Thymus (tissue), 11 donors: ENCODE measurements around the gene BRIP1. TPM values are rescaled to one million over a fixed set of nuclear protein-coding genes. Genes with fewer than 3 reads are reported as not detected.
"Not testable (repeated sequence)": the region's sequence is repeated elsewhere in the genome, so short reads cannot be mapped to it uniquely, and the experiment has no call there.

Experiments
- DNase-seq, 9 donors: peaks; one replicate each; pipeline ENCODE4 v3.0.0-alpha.2; 2013; ENCODE audit warnings: low spot score in 9 of 9, low read depth in 6 of 9, missing footprints in 1 of 9
- H3K27ac ChIP-seq, 2 donors: one replicate each; pipeline ENCODE4 v1.5.1; 2013; ENCODE audit warnings: control low read depth in 1 of 2, low read depth in 1 of 2, low read length in 1 of 2, mild to moderate bottlenecking in 1 of 2, moderate library complexity in 1 of 2
- H3K27me3 ChIP-seq, 2 donors: one replicate each; pipeline ENCODE4 v1.5.1; 2013; ENCODE audit warnings: low read length in 1 of 2; ENCODE audit not compliant: control insufficient read depth in 2 of 2, insufficient read depth in 1 of 2
- H3K36me3 ChIP-seq, 2 donors: one replicate each; pipeline ENCODE4 v1.5.1; 2013; ENCODE audit warnings: low read length in 1 of 2, mild to moderate bottlenecking in 1 of 2, moderate library complexity in 1 of 2; ENCODE audit not compliant: control insufficient read depth in 2 of 2, insufficient read depth in 2 of 2
- H3K4me1 ChIP-seq, 2 donors: one replicate each; pipeline ENCODE4 v1.5.1; 2013; ENCODE audit warnings: low read length in 2 of 2; ENCODE audit not compliant: control insufficient read depth in 2 of 2, insufficient read depth in 2 of 2
- H3K4me3 ChIP-seq, 2 donors: one replicate each; pipeline ENCODE4 v1.5.1; 2013; ENCODE audit warnings: low read length in 2 of 2, control low read depth in 1 of 2, mild to moderate bottlenecking in 1 of 2
- H3K9me3 ChIP-seq, 2 donors: one replicate each; pipeline ENCODE4 v1.5.1; 2013; ENCODE audit warnings: low read length in 1 of 2, mild to moderate bottlenecking in 1 of 2; ENCODE audit not compliant: control insufficient read depth in 2 of 2, insufficient read depth in 1 of 2
- WGBS: extraction: QIAGEN DNeasy Blood & Tissue Kit; methylation state at CpG from one replicate; pipeline ENCODE4 v1.1.7; 2013; 5-methylcytosine and 5-hydroxymethylcytosine counted together
- polyA plus RNA-seq: library from polyadenylated mRNA; stranded (reverse); fragments of 200-250 nt; gene quantifications from one replicate; pipeline ENCODE4 v1.2.3, GENCODE V29; 2013
- total RNA-seq: library from RNA; stranded (reverse); fragments of 120-200 nt; gene quantifications from one replicate; pipeline ENCODE4 v1.2.4, GENCODE V29; 2013
- donor health status: healthy.

BRIP1 gene
- total and polyA plus RNA-seq, 2 donors, result 0.68 to 11.5 TPM

- no peak for DNase-seq
- peaks cover 7 to 23% of the 10 kb centered on the region in 2 donors for H3K36me3 ChIP-seq
- H3K27me3 ChIP-seq, result no peaks in the 10 kb centered on the region
- H3K27ac ChIP-seq, result no peak overlapping the region
- H3K9me3 ChIP-seq, result no peaks in the 10 kb centered on the region
- 98% methylated on average over 2 of the region's 2 CpGs for WGBS
- H3K4me1 ChIP-seq, result no peaks in the 10 kb centered on the region
- H3K4me3 ChIP-seq, result no peak overlapping the region
These were observed 10.7 kb upstream of the BRIP1 start for GRCh38 chr17:61874075-61874474.

GRCh38 chr17:61872099-61872498 is 8.8 kb upstream of the BRIP1 start:
- Histone ChIP-seq H3K27ac (no peak overlapping the region), H3K27me3 (no peaks in the 10 kb centered on the region), H3K36me3 (peaks cover 7 to 24% of the 10 kb centered on the region in 2 donors), H3K9me3 (no peaks in the 10 kb centered on the region), H3K4me3 (no peak overlapping the region), H3K4me1 (no peaks in the 10 kb centered on the region)
- no peak for DNase-seq
- 99% methylated on average over 3 of the region's 3 CpGs for WGBS

DNA sequence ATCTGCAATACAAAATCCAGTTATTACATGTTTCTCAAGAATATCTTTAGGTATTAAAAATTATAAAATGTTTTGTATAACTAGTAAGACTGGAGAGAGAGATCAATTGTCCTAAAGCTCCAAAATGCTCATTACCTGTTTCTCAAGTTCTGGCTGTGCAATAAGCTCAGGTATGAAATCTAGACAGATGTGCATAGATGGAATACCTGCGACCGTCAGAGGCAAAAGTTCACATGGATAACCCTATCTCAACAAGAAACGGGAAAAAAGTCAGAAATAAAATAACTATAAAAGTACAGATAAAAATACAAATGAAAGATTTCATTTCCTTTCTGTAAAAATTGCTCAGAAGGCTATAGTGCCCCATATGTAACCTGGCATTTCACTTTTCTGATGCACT is 5.8 kb upstream of the BRIP1 start:
- H3K9me3 ChIP-seq, result no peaks in the 10 kb centered on the region
- H3K4me1 ChIP-seq, result no peaks in the 10 kb centered on the region
- H3K36me3 ChIP-seq, result peaks cover 3 to 18% of the 10 kb centered on the region in 2 donors
- H3K27ac ChIP-seq, result no peak overlapping the region
- 97% methylated on average over 3 of the region's 3 CpGs for WGBS
- H3K27me3 ChIP-seq, result no peaks in the 10 kb centered on the region
- no peak overlapping the region for H3K4me3 ChIP-seq
- no peak for DNase-seq

DNA sequence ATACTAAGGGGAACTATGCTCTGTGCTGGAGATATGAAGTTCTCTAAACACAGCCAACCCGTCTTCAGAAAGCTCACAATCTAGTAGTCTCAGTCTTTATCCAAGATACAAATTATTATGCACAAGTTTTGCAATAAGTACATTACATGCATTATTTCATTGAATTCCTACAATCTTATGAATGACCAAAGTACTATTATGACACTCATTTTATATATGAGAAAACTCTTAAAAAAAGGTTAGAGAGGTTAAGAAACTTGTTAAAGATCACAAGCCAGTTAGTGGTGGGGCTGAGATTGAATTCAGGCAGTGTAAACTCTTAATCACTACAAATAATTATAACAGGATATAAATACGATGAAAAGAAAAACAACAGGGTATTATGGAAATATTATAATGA is 4.7 kb upstream of the BRIP1 start:
- peaks cover 3 to 18% of the 10 kb centered on the region in 2 donors for H3K36me3 ChIP-seq
- H3K4me3 ChIP-seq, result no peak overlapping the region
- H3K4me1 ChIP-seq, result no peaks in the 10 kb centered on the region
- DNase-seq, result no peak
- no peaks in the 10 kb centered on the region for H3K9me3 ChIP-seq
- WGBS, result 99% methylated on average over 2 of the region's 2 CpGs
- no peaks in the 10 kb centered on the region for H3K27me3 ChIP-seq
- H3K27ac ChIP-seq, result no peak overlapping the region

- peaks cover 3 to 18% of the 10 kb centered on the region in 2 donors for H3K36me3 ChIP-seq
- H3K4me3 ChIP-seq, result no peak overlapping the region
- no peak for DNase-seq
- H3K4me1 ChIP-seq, result peaks cover 0 to 3% of the 10 kb centered on the region in 2 donors
- no peak overlapping the region for H3K27ac ChIP-seq
- no peaks in the 10 kb centered on the region for H3K27me3 ChIP-seq
- no peaks in the 10 kb centered on the region for H3K9me3 ChIP-seq
These were observed 3.7 kb upstream of the BRIP1 start for GRCh38 chr17:61867033-61867432.

DNA sequence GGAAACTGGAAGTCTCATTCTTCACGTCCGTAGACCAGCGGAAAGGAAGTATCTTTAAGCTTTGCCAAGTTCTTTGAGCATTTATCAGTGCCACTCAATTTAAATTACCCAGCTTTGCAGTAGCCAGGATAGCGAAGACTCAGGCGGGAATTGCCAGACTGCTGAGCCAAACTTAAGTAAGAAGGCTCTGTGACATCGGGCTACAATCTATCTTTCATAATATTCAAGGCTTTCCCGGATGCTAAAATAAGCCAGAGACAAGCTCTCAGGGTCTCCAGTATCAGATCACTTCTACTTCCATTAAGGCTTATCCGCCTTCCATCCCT is 436 bp upstream of the BRIP1 start:
- no peak for DNase-seq
- H3K4me1 ChIP-seq, result peaks cover 0 to 3% of the 10 kb centered on the region in 2 donors
- no peaks in the 10 kb centered on the region for H3K27me3 ChIP-seq
- H3K9me3 ChIP-seq, result no peaks in the 10 kb centered on the region
- WGBS, result 6% methylated on average over 8 of the region's 8 CpGs
- peaks cover 0 to 5% of the 10 kb centered on the region in 2 donors for H3K36me3 ChIP-seq
- H3K27ac ChIP-seq, result peak overlapping the region; percentile 68 to 70
- peak overlapping the region; percentile 52 to 86 for H3K4me3 ChIP-seq

DNA sequence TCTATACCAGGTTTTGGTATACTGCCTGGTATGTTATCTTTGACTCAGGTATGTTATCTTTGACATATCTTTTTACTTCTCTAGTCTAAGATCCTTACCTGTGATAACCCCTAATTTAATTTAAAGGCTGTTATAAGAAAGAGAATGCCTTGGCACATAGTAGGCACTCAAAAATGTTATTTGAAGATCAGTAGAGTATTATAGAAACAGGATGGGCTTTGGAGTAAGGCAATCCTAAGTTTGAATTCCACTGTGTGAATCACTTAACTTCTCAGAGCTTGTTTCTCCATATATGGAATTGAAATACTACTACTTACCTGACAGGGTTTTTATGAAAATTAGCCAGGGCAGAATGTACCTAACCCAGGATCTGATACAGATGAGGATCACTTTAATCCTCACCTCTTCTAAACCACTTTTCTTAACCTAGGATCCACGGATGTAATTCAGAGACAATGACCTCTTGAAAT is 1.2 kb downstream of the BRIP1 start:
- Histone ChIP-seq H3K4me1 (peaks cover 0 to 3% of the 10 kb centered on the region in 2 donors), H3K9me3 (no peaks in the 10 kb centered on the region), H3K4me3 (peak overlapping the region; percentile 52 to 86), H3K36me3 (no peaks in the 10 kb centered on the region), H3K27ac (no peak overlapping the region), H3K27me3 (no peaks in the 10 kb centered on the region)
- WGBS, result 44% methylated on average over 1 of the region's 1 CpG
- DNase-seq, result peak in 1 of 9 donors; percentile 18

GRCh38 chr17:61860397-61860796 is 2.9 kb downstream of the BRIP1 start:
- H3K9me3 ChIP-seq, result not testable (repeated sequence)

DNA sequence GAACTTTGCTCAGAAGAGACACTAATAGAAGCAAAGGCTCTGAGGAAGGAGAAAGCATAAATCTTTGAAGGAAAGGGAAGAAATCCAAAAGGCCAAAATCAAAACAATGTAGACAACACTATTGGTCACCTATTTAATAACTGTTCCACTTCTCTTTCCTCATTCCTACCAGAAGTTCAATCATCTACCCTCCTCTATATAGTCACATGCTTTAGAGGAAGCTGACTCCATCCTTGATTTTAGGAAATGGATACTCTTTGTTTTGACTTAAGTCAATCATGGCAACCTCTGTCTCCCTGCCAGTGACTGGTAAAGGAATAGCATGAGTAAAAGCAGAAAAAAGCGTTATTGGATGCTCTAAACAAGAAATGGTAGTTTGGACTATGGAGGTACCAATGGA is 7.3 kb downstream of the BRIP1 start:
- H3K36me3 ChIP-seq, result peaks cover 3 to 19% of the 10 kb centered on the region in 2 donors
- no peak for DNase-seq
- WGBS, result 99% methylated on average over 1 of the region's 1 CpG
- no peaks in the 10 kb centered on the region for H3K9me3 ChIP-seq
- no peaks in the 10 kb centered on the region for H3K27me3 ChIP-seq
- H3K27ac ChIP-seq, result no peak overlapping the region
- no peaks in the 10 kb centered on the region for H3K4me1 ChIP-seq
- no peak overlapping the region for H3K4me3 ChIP-seq

More at GRCh38 chr17:61860397-61860796, 2.9 kb downstream of the BRIP1 start:
- not testable (repeated sequence) for H3K4me1 ChIP-seq, H3K36me3 ChIP-seq, H3K27me3 ChIP-seq, DNase-seq, H3K27ac ChIP-seq, H3K4me3 ChIP-seq
- 98% methylated on average over 10 of the region's 10 CpGs for WGBS

DNA sequence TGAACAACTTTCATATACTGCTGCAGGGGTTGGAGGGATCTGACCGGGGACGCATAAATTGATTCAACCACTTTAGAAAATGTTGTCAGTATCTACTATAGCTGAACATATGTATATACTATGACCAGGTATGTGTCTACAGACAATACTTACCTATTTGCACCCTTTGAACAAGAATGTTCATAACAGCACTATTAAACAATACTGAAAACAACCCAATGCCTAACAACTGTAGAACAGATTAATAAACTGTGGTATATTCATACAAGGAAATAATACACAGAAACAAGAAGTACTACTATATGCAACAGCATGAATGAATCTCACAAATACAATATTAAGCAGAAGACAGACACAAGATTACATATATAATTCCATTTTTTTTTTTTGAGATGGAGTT is 10.5 kb downstream of the BRIP1 start:
- Histone ChIP-seq H3K36me3 (peaks cover 3 to 21% of the 10 kb centered on the region in 2 donors), H3K9me3 (no peaks in the 10 kb centered on the region), H3K4me3 (no peak overlapping the region), H3K27me3 (no peaks in the 10 kb centered on the region), H3K27ac (no peak overlapping the region), H3K4me1 (no peaks in the 10 kb centered on the region)
- DNase-seq, result no peak
- WGBS, result 99% methylated on average over 2 of the region's 2 CpGs
